ENCODE measurements around the gene TSPAN12.
A peak's percentile ranks its signal among the peaks of the same experiment; 100 is the strongest.
"Not testable (repeated sequence)": the region's sequence is repeated elsewhere in the genome, so short reads cannot be mapped to it uniquely, and the experiment has no call there.

Gene TSPAN12

DNA sequence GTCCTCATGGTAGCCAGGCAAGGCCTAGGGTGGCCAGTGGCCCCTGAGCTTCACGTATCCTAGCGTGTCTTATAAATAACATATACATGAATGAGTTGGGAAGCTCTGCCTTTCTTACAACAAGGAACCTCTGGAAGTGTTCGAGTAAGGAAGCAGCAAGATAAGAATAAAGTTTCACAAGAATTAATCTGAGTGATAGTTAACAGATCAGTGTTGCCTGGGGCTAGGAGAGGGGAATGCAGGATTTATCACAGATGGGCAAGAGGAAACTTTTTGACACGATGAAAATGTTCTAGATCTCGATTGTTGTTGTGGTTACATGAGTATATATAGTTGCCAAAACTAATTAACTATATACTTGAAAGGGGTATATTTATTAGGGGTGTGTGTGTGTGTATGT is 74.2 kb downstream of the TSPAN12 start:
- no peaks in the 10 kb centered on the region for H3K4me1 ChIP-seq
- no peaks in the 10 kb centered on the region for H3K27me3 ChIP-seq
- DNase-seq, result no peak
- no peaks in the 10 kb centered on the region for H3K9me3 ChIP-seq
- H3K36me3 ChIP-seq, result peaks cover 0 to 5% (median 0%) of the 10 kb centered on the region in 3 donors
- intact Hi-C loops (cut with DNase I; ENCODE audit: low total_unique reads), result no loop called here
- no peak overlapping the region for H3K27ac ChIP-seq
- H3K4me3 ChIP-seq, result no peak overlapping the region
- TF ChIP-seq, protein P1, sequence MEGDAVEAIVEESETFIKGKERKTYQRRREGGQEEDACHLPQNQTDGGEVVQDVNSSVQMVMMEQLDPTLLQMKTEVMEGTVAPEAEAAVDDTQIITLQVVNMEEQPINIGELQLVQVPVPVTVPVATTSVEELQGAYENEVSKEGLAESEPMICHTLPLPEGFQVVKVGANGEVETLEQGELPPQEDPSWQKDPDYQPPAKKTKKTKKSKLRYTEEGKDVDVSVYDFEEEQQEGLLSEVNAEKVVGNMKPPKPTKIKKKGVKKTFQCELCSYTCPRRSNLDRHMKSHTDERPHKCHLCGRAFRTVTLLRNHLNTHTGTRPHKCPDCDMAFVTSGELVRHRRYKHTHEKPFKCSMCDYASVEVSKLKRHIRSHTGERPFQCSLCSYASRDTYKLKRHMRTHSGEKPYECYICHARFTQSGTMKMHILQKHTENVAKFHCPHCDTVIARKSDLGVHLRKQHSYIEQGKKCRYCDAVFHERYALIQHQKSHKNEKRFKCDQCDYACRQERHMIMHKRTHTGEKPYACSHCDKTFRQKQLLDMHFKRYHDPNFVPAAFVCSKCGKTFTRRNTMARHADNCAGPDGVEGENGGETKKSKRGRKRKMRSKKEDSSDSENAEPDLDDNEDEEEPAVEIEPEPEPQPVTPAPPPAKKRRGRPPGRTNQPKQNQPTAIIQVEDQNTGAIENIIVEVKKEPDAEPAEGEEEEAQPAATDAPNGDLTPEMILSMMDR (IDR thresholded peaks at IDR 0.05), result no peak

- Histone ChIP-seq H3K4me3 (no peak overlapping the region), H3K27me3 (no peaks in the 10 kb centered on the region), H3K9me3 (no peaks in the 10 kb centered on the region), H3K27ac (no peak overlapping the region), H3K4me1 (no peaks in the 10 kb centered on the region), H3K36me3 (peaks cover 0 to 3% (median 0%) of the 10 kb centered on the region in 3 donors)
- no peak for DNase-seq
- intact Hi-C loops (cut with DNase I; ENCODE audit: low total_unique reads), result no loop called here
- TF ChIP-seq, protein P1 (IDR thresholded peaks at IDR 0.05), result no peak
Observed at GRCh38 chr7:120783273-120783672, 74.7 kb downstream of the TSPAN12 start.

- H3K9me3 ChIP-seq; DNase-seq; H3K4me1 ChIP-seq; H3K27ac ChIP-seq; H3K36me3 ChIP-seq; H3K27me3 ChIP-seq; H3K4me3 ChIP-seq; intact Hi-C loops (cut with DNase I; ENCODE audit: low total_unique reads): not testable (repeated sequence)
Observed at GRCh38 chr7:120781924-120782323, 76.0 kb downstream of the TSPAN12 start.

GRCh38 chr7:120780938-120781337 is 77.0 kb downstream of the TSPAN12 start:
- DNase-seq, result no peak
- no peaks in the 10 kb centered on the region for H3K9me3 ChIP-seq
- TF ChIP-seq, protein P1 (IDR thresholded peaks at IDR 0.05), result no peak
- no peak overlapping the region for H3K27ac ChIP-seq
- no peaks in the 10 kb centered on the region for H3K27me3 ChIP-seq
- H3K4me3 ChIP-seq, result no peak overlapping the region
- no peaks in the 10 kb centered on the region for H3K36me3 ChIP-seq
- intact Hi-C loops (cut with DNase I; ENCODE audit: low total_unique reads), result no loop called here
- no peaks in the 10 kb centered on the region for H3K4me1 ChIP-seq

- H3K4me1 ChIP-seq; H3K9me3 ChIP-seq; H3K4me3 ChIP-seq; H3K27ac ChIP-seq; DNase-seq; intact Hi-C loops (cut with DNase I; ENCODE audit: low total_unique reads); H3K36me3 ChIP-seq; H3K27me3 ChIP-seq: not testable (repeated sequence)
Observed at GRCh38 chr7:120780451-120780850, 77.5 kb downstream of the TSPAN12 start.

- H3K4me3 ChIP-seq; H3K9me3 ChIP-seq; H3K36me3 ChIP-seq; intact Hi-C loops (cut with DNase I; ENCODE audit: low total_unique reads); H3K27ac ChIP-seq; H3K4me1 ChIP-seq; H3K27me3 ChIP-seq: not testable (repeated sequence)
- peak in 1 of 2 donors; percentile 21 for DNase-seq
Observed at GRCh38 chr7:120779078-120779477, 78.9 kb downstream of the TSPAN12 start.

- Histone ChIP-seq H3K36me3 (no peaks in the 10 kb centered on the region), H3K27ac (no peak overlapping the region), H3K4me1 (no peaks in the 10 kb centered on the region), H3K9me3 (no peaks in the 10 kb centered on the region), H3K27me3 (no peaks in the 10 kb centered on the region), H3K4me3 (no peak overlapping the region)
- TF ChIP-seq, protein P1 (IDR thresholded peaks at IDR 0.05), result no peak
- intact Hi-C loops (cut with DNase I; ENCODE audit: low total_unique reads), result no loop called here
- DNase-seq, result no peak
Observed at GRCh38 chr7:120775755-120776154, 82.2 kb downstream of the TSPAN12 start.

Measured in tibial artery (tissue), 4 donors.